ENCODE measurements around the gene CCDC177.

DNA sequence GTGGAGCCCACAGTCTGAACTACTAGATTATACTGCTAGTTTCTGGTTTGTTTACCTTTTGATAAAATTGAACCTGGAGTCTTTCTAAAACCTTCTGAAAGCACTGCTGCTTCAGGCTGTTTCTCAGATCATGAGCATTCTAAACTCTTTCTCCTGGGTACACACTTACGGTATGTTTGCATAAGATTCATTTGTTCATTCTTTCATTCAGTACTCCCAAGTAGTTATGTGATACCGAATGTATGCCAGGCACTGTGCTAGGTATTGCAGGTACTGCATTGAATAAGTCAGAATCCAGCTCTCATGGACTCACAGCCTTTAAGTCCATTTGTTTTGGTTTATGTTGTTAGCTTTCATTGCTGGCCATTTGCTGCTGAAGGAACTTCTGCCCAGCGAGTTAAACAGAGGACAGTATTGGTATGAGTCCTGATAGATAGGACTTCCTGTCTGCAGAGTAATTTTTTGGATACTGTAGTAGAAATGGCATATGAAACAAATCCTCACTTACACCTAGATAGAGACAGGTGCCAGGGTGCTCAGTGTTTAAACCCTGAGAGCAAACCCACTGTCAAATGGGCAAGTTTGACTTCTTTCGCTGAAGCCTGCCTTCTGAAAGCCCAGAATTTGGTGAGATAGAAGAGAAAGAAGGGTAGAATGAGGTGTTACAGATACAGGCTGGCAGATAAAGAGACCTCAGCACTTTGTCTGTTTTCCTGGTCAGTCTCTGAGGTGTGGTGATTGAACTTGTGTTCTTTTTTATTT is 38.8 kb upstream of the CCDC177 start:
- TF ChIP-seq, protein P1, sequence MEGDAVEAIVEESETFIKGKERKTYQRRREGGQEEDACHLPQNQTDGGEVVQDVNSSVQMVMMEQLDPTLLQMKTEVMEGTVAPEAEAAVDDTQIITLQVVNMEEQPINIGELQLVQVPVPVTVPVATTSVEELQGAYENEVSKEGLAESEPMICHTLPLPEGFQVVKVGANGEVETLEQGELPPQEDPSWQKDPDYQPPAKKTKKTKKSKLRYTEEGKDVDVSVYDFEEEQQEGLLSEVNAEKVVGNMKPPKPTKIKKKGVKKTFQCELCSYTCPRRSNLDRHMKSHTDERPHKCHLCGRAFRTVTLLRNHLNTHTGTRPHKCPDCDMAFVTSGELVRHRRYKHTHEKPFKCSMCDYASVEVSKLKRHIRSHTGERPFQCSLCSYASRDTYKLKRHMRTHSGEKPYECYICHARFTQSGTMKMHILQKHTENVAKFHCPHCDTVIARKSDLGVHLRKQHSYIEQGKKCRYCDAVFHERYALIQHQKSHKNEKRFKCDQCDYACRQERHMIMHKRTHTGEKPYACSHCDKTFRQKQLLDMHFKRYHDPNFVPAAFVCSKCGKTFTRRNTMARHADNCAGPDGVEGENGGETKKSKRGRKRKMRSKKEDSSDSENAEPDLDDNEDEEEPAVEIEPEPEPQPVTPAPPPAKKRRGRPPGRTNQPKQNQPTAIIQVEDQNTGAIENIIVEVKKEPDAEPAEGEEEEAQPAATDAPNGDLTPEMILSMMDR (IDR thresholded peaks at IDR 0.05): no peak
- no peak for TF ChIP-seq POLR2A (IDR thresholded peaks at IDR 0.05)

Data from thyroid gland (tissue), 4 donors.